HL-60/S4 treated with phorbol 12-myristate 13-acetate at 8.2 ng/mL for 4 days and 3 days (cell line): ENCODE measurements around the gene UBE2G1.
"Not testable (repeated sequence)": the region's sequence is repeated elsewhere in the genome, so short reads cannot be mapped to it uniquely, and the experiment has no call there.

Experiments used
- in situ Hi-C: fragments of 300-500 bp; cut with MboI; formaldehyde crosslinking; loops from 2 replicates; pipeline ENCODE4 v1.15.0; 2022; ENCODE audit warnings: low sequenced_read_pairs

UBE2G1 gene

DNA sequence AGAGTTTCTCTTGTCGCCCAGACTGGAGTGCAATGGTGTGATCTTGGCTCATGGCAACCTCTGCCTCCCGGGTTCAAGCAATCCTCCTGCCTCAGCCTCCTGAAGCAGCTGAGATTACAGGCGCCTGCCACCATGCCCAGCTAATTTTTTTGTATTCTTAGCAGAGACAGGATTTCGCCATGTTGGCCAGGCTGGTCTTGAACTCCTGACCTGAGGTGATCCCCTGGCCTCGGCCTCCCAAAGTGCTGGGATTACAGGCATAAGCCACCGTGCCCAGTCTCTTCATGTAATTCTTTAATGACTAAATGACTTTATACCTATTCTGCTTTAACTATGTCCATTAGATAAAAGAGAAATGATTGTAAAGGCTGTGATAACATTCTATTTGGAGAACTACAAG, 111.2 kb downstream of the UBE2G1 start:
- in situ Hi-C loops = not testable (repeated sequence)

DNA sequence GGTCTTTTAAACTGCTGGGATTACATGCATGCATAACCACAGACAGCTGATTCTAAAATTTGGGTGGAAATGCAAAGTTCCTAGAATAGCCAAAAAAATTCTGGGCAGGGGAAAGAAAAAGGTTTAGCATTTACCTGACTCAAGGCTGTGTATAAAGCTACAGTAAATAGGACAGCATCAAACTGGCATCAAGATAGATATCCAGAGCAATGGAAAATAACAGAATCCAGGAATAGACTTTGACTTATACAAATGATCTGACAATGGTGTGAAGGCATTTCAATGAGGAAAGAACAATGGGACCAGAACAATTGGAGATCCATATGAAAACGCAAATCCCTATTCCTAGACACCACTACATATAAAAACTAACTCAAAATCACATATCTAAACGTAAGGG, 115.6 kb downstream of the UBE2G1 start:
- in situ Hi-C loops = no loop called here

- in situ Hi-C loops = no loop called here
These were observed 116.9 kb downstream of the UBE2G1 start for GRCh38 chr17:4249452-4250029.

DNA sequence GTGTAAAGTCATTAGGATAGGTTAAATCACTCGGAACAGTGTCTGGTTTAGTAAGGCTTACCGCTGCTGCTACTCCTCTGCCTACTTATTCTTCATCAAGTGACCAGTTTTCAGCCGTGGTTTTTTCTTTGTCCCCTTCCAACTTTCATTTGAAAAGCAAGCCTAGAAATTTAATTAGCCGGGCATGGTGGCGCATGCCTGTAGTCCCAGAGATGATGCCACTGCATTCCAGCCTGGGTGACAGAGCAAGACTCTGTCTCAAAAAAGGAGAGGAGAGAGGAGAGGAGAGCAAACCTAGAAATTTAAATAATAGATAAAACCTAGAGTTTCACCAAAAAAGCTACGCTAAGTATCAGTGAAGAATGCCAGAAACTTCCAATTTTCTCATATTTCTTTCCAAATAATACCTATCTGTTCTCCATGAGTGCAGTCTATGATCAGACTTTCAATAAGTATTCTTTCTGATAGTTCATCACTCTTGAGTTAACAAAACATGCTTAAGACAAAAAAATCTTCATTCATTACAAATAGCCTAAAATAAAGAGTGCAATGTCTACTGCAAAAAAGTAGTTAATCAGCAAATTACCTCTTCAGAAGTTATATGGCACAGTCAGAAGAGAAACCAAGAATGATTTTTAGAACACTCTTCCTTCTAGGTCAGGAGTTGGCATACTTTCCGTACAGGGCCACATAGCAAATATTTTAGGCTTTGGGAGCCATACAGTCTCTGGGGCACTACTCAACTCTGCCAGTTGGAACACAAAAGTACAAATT, 117.8 kb downstream of the UBE2G1 start:
- in situ Hi-C loops = no loop called here

- in situ Hi-C loops = no loop called here
These were observed 118.5 kb downstream of the UBE2G1 start for GRCh38 chr17:4247971-4248388.

DNA sequence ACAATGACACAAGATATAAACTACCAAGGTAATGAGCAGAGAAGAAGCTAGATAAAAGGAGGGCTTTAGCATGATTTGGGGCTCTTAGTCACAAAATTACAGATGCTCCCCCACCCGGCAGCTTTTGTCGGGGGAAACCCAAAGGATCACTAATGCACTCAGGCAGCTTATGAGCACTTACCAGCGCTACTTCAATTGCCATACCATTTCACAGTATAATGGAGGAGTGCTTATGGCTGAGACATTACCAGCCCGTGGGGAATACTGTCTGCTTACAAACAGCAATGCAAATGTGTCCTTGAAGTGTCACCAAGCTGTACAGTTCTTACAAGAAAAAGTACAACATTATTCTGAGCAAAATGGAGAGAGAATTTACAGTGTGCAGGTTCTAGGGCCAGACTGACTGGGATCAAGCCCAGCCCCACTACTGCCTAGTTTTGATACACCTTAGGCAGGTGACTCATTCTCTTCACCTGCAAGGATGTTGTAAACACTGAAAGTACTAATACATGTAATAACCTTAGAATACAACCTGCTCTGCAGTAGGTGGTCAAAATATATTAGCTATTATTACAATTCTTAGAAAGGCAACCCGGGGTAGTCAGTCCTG, 119.0 kb downstream of the UBE2G1 start:
- in situ Hi-C loops = no loop called here

DNA sequence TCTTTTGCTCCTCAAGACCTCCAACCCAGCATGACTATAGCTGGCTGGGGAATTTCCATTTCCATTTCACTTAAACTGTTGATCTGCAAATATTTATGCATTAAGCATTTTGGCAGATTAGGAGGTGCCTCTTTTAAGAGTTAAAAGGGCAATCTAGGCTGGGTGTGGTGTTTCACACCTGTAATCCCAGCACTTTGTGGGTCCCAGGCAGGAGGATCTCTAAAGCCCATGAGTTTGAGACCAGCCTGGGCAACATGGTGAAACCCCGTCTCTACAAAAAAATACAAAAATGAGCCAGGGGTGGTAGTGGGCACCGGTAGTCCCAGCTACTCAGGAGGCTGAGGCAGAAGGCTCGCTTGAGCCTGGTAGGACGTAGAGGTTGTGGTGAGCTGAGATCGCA, 119.8 kb downstream of the UBE2G1 start:
- in situ Hi-C loops = no loop called here

- in situ Hi-C loops = no loop called here
These were observed 124.9 kb downstream of the UBE2G1 start for GRCh38 chr17:4241535-4241934.

DNA sequence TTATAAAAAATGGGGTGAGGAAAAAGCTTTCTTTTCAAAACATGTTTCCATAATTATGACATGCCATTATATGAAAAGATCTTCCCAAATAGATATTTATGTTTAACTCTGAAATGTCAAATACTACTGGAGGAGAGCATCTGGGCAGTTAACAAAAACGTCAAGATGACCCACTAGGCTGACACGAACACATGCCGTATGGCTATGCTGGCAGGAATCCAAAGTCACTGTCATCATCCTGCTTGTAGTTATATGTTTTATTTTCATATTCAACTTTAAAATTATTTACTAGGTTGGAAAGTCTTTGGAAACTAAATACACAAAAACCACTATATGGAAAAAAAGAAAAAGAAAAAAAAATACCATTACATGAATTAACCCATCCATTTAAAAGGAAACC, 130.0 kb downstream of the UBE2G1 start:
- in situ Hi-C loops = no loop called here

DNA sequence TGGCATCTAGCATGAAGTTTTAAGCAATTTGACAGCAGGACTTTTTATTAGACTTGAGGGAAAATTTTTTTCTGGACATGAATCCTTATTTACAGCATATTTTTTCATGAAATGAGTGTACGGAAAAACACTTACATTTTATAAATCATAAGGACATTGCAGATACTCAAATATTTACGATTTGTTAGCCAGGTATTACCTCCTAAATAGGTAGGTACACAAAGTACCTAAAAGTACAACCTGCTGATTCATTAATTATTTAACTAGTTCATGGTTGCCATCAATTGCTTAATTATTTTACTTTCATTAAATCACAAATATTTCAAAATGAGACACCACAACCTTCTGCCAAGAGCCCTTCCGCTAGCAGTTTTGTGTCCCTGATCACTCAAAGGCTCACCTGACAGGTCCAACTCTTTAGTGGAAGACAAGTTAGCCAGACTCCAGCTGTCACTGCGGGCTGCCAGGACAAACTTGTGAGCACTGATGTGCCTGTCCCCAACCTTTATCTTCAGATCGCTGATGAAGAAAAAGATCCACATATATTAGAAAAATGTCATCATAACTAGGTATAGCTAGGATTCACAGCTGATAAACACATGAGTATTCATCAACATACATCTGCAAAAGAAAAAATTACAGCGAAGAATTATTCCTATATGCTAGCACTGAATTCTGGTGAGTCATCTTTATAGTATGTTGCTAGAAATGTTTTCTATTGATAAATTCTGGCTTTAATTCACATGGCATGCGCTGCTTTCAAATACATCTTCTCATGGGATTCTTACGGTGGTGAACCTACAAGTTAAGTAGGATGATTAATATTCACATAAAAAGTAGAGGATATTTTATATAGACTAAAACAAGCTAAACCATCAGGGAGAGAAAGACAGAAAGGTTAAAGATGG, 130.8 kb downstream of the UBE2G1 start:
- in situ Hi-C loops = no loop called here

- in situ Hi-C loops = no loop called here
These were observed 132.1 kb downstream of the UBE2G1 start for GRCh38 chr17:4234401-4234800.

DNA sequence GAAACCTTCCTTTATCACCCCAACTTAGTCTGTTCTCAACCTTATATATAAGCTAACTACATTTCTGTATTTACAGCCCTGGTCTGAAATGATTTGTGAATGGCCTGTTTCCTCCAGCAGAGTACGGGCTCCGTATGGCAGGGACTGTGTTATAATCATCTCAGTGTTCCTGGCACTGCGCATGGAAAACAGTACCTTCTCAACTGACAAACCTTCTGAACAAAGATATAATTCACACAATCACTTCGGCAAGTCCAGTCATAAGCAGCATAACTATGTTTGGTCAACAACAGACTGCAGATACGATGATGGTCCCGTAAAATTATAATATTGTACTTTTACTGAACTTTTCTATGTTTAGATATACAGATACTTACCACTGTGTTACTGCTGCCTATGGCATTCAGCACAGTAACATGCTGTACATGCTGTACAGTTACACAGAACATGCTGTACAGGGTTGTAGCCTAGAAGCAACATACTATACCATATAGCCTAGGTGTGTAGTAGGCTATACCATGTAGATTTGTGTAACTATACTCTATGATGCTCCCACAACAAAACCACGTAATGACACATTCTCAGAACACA, 132.7 kb downstream of the UBE2G1 start:
- in situ Hi-C loops = no loop called here

DNA sequence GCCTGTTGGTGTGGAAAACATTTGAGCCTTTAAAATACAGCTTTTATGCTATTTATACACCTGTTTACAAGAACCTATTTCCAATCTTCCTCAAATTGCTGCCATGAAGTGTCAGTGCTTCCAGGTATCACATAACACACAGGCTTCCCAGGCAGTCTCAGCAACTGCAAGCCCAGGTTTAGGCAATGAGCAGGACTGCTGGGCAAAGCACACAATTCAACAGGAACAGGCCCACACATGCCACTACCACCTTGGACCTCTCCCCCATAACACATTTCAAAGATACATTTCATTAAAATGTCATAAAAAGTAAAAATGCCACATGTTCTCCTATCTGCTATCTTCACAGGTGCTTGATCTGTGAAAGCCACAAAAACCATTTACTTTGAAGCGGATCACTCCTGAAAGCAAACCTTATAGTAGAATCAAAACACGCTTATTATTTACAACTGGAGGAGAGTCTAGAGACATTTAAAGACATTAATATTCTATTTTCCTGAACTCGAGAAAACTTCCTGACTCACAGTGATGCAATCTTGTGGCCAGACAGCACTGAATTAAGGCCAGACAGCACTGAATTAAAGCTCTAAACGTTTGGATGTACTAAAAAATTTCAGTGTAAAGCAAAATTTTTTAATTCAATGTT, 134.2 kb downstream of the UBE2G1 start:
- in situ Hi-C loops = no loop called here

GRCh38 chr17:4229627-4230541, 136.6 kb downstream of the UBE2G1 start:
- in situ Hi-C loops = no loop called here

GRCh38 chr17:4221899-4222659, 144.4 kb downstream of the UBE2G1 start:
- in situ Hi-C loops = loop anchor here (25.0 kb wide), 1 partner anchor 190 kb away; no protein-coding TSS in a partner anchor

GRCh38 chr17:4221163-4221562, 145.3 kb downstream of the UBE2G1 start:
- in situ Hi-C loops = loop anchor here (25.0 kb wide), 1 partner anchor 191 kb away; no protein-coding TSS in a partner anchor

DNA sequence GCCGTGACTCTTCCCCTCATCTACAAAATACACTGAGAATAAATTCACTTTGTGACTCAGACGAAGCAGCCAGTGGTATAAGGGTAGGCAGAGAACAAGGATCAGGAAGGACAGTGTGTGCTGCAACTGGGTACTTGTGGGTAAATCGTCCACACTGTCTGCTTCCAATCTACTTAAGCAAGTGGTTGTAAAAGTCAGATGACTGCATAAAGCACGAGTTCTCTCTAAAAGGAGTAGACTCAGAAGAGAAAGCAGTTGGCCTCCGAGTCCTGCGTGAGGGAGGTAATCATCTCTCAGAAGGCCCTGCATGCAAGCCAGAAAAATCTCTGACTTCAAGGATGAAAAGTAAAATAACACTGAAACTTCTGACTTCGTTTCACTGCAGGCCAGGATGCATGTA, 145.8 kb downstream of the UBE2G1 start:
- in situ Hi-C loops = loop anchor here (25.0 kb wide), 1 partner anchor 192 kb away; no protein-coding TSS in a partner anchor
